Endothelial cell (in vitro differentiated cells): ENCODE data around the gene PLA2R1. TPM values are rescaled to one million over a fixed set of nuclear protein-coding genes. Genes with fewer than 3 reads are reported as not detected.

Experiments used
- DNase-seq: peaks from one replicate; pipeline ENCODE4 v3.0.0; 2021; ENCODE audit warnings: low spot score
- H3K27ac Mint-ChIP-seq: one replicate; pipeline ENCODE4 v1.8.0; 2021; ENCODE audit warnings: mixed read lengths, inconsistent platforms; ENCODE audit not compliant: unreplicated experiment
- H3K27me3 Mint-ChIP-seq: one replicate; pipeline ENCODE4 v1.8.0; 2021; ENCODE audit warnings: mild to moderate bottlenecking, moderate library complexity, mixed read lengths, inconsistent platforms; ENCODE audit not compliant: unreplicated experiment
- H3K36me3 Mint-ChIP-seq: one replicate; pipeline ENCODE4 v1.8.0; 2021; ENCODE audit warnings: mild to moderate bottlenecking, low read depth, mixed read lengths, inconsistent platforms; ENCODE audit not compliant: unreplicated experiment
- H3K4me1 Mint-ChIP-seq: one replicate; pipeline ENCODE4 v1.8.0; 2021; ENCODE audit warnings: mild to moderate bottlenecking, mixed read lengths, inconsistent platforms; ENCODE audit not compliant: unreplicated experiment
- H3K4me3 Mint-ChIP-seq: one replicate; pipeline ENCODE4 v1.8.0; 2021; ENCODE audit warnings: mild to moderate bottlenecking, mixed read lengths, inconsistent platforms; ENCODE audit not compliant: unreplicated experiment
- H3K9me3 Mint-ChIP-seq: one replicate; pipeline ENCODE4 v1.8.0; 2021; ENCODE audit warnings: mixed read lengths, inconsistent platforms; ENCODE audit not compliant: unreplicated experiment
- total RNA-seq: library from RNA; stranded (reverse); fragmentation: NEBNext Ultra II Directional; extraction: Animal tissue kit (Norgen Biotek cat#: 25700); gene quantifications from one replicate; pipeline ENCODE4 v1.2.1, GENCODE V29; 2021; ENCODE audit not compliant: unreplicated experiment
- TF ChIP-seq, protein P1 (sequence below): fragments of 200-600 bp; sonication (generic); IDR thresholded peaks from one replicate; pipeline ENCODE4 v1.5.0; 2021; ENCODE audit warnings: antibody characterized with exemption; ENCODE audit not compliant: unreplicated experiment

PLA2R1 gene
- total RNA-seq, 1 donor from 2014 or later: 1.1 TPM

DNA sequence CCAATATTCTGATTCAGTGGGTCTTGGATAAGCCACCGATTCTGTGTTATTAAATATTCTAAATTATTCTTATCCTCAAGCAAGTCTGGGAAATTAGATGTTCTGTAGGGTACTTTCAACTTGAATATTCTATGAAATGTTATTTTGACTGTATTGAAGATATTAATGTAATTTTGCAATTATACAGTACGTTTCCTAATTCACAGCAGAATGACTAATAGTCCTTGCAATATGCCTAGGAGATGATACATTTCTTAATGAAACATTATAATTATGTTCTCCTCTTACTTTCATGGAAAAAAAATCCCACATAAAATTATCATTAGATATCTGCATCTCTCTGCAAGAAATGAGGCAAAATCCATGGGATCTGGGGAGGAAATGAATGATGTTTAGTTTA is 46.2 kb upstream of the PLA2R1 start:
- TF ChIP-seq, protein P1, sequence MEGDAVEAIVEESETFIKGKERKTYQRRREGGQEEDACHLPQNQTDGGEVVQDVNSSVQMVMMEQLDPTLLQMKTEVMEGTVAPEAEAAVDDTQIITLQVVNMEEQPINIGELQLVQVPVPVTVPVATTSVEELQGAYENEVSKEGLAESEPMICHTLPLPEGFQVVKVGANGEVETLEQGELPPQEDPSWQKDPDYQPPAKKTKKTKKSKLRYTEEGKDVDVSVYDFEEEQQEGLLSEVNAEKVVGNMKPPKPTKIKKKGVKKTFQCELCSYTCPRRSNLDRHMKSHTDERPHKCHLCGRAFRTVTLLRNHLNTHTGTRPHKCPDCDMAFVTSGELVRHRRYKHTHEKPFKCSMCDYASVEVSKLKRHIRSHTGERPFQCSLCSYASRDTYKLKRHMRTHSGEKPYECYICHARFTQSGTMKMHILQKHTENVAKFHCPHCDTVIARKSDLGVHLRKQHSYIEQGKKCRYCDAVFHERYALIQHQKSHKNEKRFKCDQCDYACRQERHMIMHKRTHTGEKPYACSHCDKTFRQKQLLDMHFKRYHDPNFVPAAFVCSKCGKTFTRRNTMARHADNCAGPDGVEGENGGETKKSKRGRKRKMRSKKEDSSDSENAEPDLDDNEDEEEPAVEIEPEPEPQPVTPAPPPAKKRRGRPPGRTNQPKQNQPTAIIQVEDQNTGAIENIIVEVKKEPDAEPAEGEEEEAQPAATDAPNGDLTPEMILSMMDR: no peak
- DNase-seq: no peak
- H3K36me3 Mint-ChIP-seq: no peaks in the 10 kb centered on the region
- H3K9me3 Mint-ChIP-seq: no peaks in the 10 kb centered on the region
- no peak overlapping the region for H3K4me3 Mint-ChIP-seq
- H3K27me3 Mint-ChIP-seq: no peaks in the 10 kb centered on the region
- H3K27ac Mint-ChIP-seq: no peak overlapping the region
- peaks cover under 1% of the 10 kb centered on the region for H3K4me1 Mint-ChIP-seq

DNA sequence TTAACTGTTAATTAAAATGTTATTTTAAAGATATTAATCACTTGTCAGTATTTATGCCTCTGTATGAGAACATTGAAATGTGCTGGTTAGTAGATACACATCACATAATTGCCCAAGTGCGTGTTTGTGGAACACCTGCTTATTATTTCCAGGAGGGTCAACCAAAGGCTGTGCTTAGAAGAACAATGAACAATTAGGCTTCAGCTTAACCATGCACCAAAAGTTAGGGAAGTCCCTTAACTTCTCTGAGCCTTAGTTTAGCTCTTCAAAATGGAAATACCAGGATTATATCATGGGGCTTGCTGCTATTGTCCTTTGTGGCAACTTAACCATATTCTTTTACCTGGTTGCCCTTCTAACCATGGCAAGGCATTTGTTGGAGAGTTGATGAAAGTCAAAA is 43.0 kb upstream of the PLA2R1 start:
- DNase-seq: no peak
- no peak overlapping the region for H3K4me3 Mint-ChIP-seq
- H3K4me1 Mint-ChIP-seq: peaks cover 3% of the 10 kb centered on the region
- H3K27me3 Mint-ChIP-seq: no peaks in the 10 kb centered on the region
- H3K9me3 Mint-ChIP-seq: no peaks in the 10 kb centered on the region
- H3K27ac Mint-ChIP-seq: no peak overlapping the region
- H3K36me3 Mint-ChIP-seq: no peaks in the 10 kb centered on the region
- TF ChIP-seq, protein P1: no peak

DNA sequence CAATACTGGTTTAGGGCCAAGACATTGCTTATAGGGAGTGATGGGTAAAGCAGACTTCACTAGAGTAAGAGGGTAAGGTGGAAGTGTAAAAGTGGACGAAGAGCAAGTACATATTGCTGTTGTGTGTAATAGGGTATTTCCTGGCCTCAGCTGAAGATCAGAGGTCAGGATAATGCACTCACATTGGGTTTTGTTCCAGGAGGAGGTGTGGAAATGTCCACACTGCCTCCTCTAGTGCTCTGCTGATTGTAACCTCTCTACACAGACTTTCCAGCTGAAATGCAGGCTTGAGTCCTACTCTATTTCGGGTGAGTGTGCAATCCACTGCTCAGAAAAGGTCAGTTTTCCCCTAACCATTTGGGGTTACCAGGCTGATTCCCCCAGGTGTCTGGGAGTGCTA is 41.7 kb upstream of the PLA2R1 start:
- no peak overlapping the region for H3K27ac Mint-ChIP-seq
- peaks cover 3% of the 10 kb centered on the region for H3K4me1 Mint-ChIP-seq
- DNase-seq: no peak
- H3K27me3 Mint-ChIP-seq: no peaks in the 10 kb centered on the region
- H3K4me3 Mint-ChIP-seq: no peak overlapping the region
- TF ChIP-seq, protein P1: no peak
- H3K9me3 Mint-ChIP-seq: no peaks in the 10 kb centered on the region
- H3K36me3 Mint-ChIP-seq: no peaks in the 10 kb centered on the region

GRCh38 chr2:160097326-160097725 is 34.9 kb upstream of the PLA2R1 start:
- Mint-ChIP-seq H3K4me3 (no peak overlapping the region), H3K27me3 (no peaks in the 10 kb centered on the region), H3K36me3 (no peaks in the 10 kb centered on the region), H3K9me3 (no peaks in the 10 kb centered on the region), H3K4me1 (no peaks in the 10 kb centered on the region), H3K27ac (no peak overlapping the region)
- DNase-seq: no peak
- TF ChIP-seq, protein P1: no peak

- no peaks in the 10 kb centered on the region for H3K9me3 Mint-ChIP-seq
- no peaks in the 10 kb centered on the region for H3K36me3 Mint-ChIP-seq
- H3K27me3 Mint-ChIP-seq: no peaks in the 10 kb centered on the region
- no peak overlapping the region for H3K4me3 Mint-ChIP-seq
- H3K4me1 Mint-ChIP-seq: no peaks in the 10 kb centered on the region
- TF ChIP-seq, protein P1: no peak
- DNase-seq: no peak
- H3K27ac Mint-ChIP-seq: no peak overlapping the region
These were observed 34.0 kb upstream of the PLA2R1 start for GRCh38 chr2:160096409-160096808.
